HCEC 1CT (cell line): ENCODE measurements around the gene ZNF75A.

Source experiments
- DNase-seq: peaks from one replicate; pipeline ENCODE4 v3.0.0-alpha.2; 2017

ZNF75A gene

GRCh38 chr16:3289998-3290673 lies 15.2 kb upstream of the ZNF75A start:
- DNase-seq = no peak

GRCh38 chr16:3292604-3293003 lies 12.7 kb upstream of the ZNF75A start:
- no peak for DNase-seq

GRCh38 chr16:3295209-3295608 lies 10.1 kb upstream of the ZNF75A start:
- DNase-seq = no peak

- no peak for DNase-seq
Observed at GRCh38 chr16:3295783-3296182, 9.5 kb upstream of the ZNF75A start.

GRCh38 chr16:3304370-3304769 lies 927 bp upstream of the ZNF75A start:
- no peak for DNase-seq

GRCh38 chr16:3306078-3306477 lies 781 bp downstream of the ZNF75A start:
- DNase-seq = no peak

GRCh38 chr16:3311496-3311895 lies 6.2 kb downstream of the ZNF75A start:
- no peak for DNase-seq

- no peak for DNase-seq
Observed at GRCh38 chr16:3317315-3317999, 12.2 kb downstream of the ZNF75A start.

GRCh38 chr16:3321816-3322215 lies 16.5 kb downstream of the ZNF75A start:
- no peak for DNase-seq

GRCh38 chr16:3327514-3327913 lies 22.2 kb downstream of the ZNF75A start:
- no peak for DNase-seq

- DNase-seq = no peak
Observed at GRCh38 chr16:3328104-3328503, 22.8 kb downstream of the ZNF75A start.

GRCh38 chr16:3328643-3329042 lies 23.3 kb downstream of the ZNF75A start:
- DNase-seq = no peak

- no peak for DNase-seq
Observed at GRCh38 chr16:3346041-3346440, 40.7 kb downstream of the ZNF75A start.

- DNase-seq = no peak
Observed at GRCh38 chr16:3347586-3347985, 42.3 kb downstream of the ZNF75A start.

GRCh38 chr16:3348547-3349167 lies 43.4 kb downstream of the ZNF75A start:
- no peak for DNase-seq

GRCh38 chr16:3349175-3349574 lies 43.9 kb downstream of the ZNF75A start:
- DNase-seq = no peak

- no peak for DNase-seq
Observed at GRCh38 chr16:3355589-3355988, 50.3 kb downstream of the ZNF75A start, which contains the start of gene OR2C1. OR2C1 (plus strand) TSS chr16:3355889; CDS start chr16:3355941, 52 bp downstream.

GRCh38 chr16:3356118-3356517 lies 50.8 kb downstream of the ZNF75A start:
- no peak for DNase-seq

GRCh38 chr16:3358871-3359270 lies 53.6 kb downstream of the ZNF75A start:
- no peak for DNase-seq

- DNase-seq = no peak
Observed at GRCh38 chr16:3362931-3363330, 57.6 kb downstream of the ZNF75A start.

- no peak for DNase-seq
Observed at GRCh38 chr16:3363793-3364192, 58.5 kb downstream of the ZNF75A start.

- peak; percentile 94 for DNase-seq
Observed at GRCh38 chr16:3364774-3365427, 59.6 kb downstream of the ZNF75A start.
